OCI-LY3 (cell line): ENCODE results near the gene TBX4.

Experiments
- CTCF ChIP-seq: fragments of 200-600, 300-600 bp; sonication (generic); IDR thresholded peaks from 2 replicates; pipeline ENCODE4 v1.5.1; 2014; ENCODE audit warnings: antibody characterized with exemption, low read length, low read depth
- EZH2phosphoT487 ChIP-seq: fragments of 200-600 bp; shearing (Covaris generic); IDR thresholded peaks from 2 replicates; pipeline ENCODE4 v1.6.1; 2018; ENCODE audit warnings: antibody characterized with exemption, mixed run types, low read depth

- TF ChIP-seq CTCF (no peak), EZH2phosphoT487 (no peak)
Observed at GRCh38 chr17:61411011-61411260, 41.3 kb upstream of the TBX4 start.
